ENCODE measurements around the gene KCNIP4. TPM values are rescaled to one million over a fixed set of nuclear protein-coding genes. Genes with fewer than 3 reads are reported as not detected.

Gene KCNIP4
- total RNA-seq, 1 donor from 2014 or later = not detected

GRCh38 chr4:21856301-21856700 is 92.3 kb downstream of the KCNIP4 start:
- intact Hi-C loops (cut with micrococcal nuclease) = no loop called here

- intact Hi-C loops (cut with micrococcal nuclease) = no loop called here
Measured at GRCh38 chr4:21849077-21849476, 99.5 kb downstream of the KCNIP4 start.

- intact Hi-C loops (cut with micrococcal nuclease) = no loop called here
Measured at GRCh38 chr4:21848021-21848420, 100.6 kb downstream of the KCNIP4 start.

DNA sequence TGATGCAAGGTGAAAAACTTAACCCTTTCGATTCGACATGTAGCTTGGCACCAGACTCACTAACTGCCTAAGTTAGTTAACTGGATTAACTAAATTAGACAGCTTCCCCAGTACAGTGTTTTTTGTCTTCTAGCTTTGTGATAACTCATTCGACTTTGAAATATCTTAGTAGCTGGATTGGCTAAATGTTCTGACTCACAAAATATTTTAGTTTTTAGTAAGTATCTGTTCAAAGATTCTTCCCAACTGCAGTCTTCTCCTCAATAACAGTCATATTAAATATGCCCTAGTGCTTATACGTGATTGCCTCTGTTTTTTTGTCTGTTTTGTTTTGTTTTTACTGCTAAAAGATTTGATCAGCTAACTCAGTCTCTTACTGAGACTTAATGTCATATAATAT is 102.9 kb downstream of the KCNIP4 start:
- intact Hi-C loops (cut with micrococcal nuclease) = no loop called here

GRCh38 chr4:21835712-21836111 is 112.9 kb downstream of the KCNIP4 start:
- intact Hi-C loops (cut with micrococcal nuclease) = no loop called here

GRCh38 chr4:21830272-21830671 is 118.3 kb downstream of the KCNIP4 start:
- intact Hi-C loops (cut with micrococcal nuclease) = no loop called here

- intact Hi-C loops (cut with micrococcal nuclease) = no loop called here
Measured at GRCh38 chr4:21827575-21827974, 121.0 kb downstream of the KCNIP4 start.

- intact Hi-C loops (cut with micrococcal nuclease) = no loop called here
Measured at GRCh38 chr4:21826071-21826470, 122.5 kb downstream of the KCNIP4 start.

GRCh38 chr4:21819086-21819485 is 129.5 kb downstream of the KCNIP4 start:
- intact Hi-C loops (cut with micrococcal nuclease) = no loop called here

- intact Hi-C loops (cut with micrococcal nuclease) = no loop called here
Measured at GRCh38 chr4:21815651-21816377, 132.8 kb downstream of the KCNIP4 start.

GRCh38 chr4:21811565-21811964 is 137.0 kb downstream of the KCNIP4 start:
- intact Hi-C loops (cut with micrococcal nuclease) = no loop called here

GRCh38 chr4:21806991-21807390 is 141.6 kb downstream of the KCNIP4 start:
- intact Hi-C loops (cut with micrococcal nuclease) = no loop called here

- intact Hi-C loops (cut with micrococcal nuclease) = no loop called here
Measured at GRCh38 chr4:21802406-21802805, 146.2 kb downstream of the KCNIP4 start.

GRCh38 chr4:21801661-21802385 is 146.7 kb downstream of the KCNIP4 start:
- intact Hi-C loops (cut with micrococcal nuclease) = no loop called here

GRCh38 chr4:21795091-21795490 is 153.5 kb downstream of the KCNIP4 start:
- intact Hi-C loops (cut with micrococcal nuclease) = no loop called here

DNA sequence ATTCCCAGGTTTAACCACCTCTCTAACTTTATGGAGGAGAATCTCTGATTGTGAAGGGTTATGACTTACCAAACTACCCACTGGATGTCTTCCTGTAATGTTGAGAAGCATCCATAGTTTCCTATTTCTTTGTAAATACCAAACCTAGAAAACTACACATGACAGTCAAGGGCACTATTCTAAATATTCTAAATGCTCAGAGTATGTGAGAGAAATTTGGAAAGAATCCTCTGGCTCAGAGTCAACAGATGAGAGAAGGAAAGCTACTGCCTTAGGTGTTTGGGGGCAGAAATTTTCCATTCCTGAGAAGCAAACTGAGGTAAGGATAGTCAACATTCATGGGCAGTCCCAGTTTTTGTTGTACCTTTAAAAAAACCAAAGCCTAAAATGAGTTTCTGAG is 155.8 kb downstream of the KCNIP4 start:
- intact Hi-C loops (cut with micrococcal nuclease) = no loop called here

- intact Hi-C loops (cut with micrococcal nuclease) = loop anchor here (1.0 to 2.0 kb wide), 3 partner anchors 567 to 900 kb away; no protein-coding TSS in a partner anchor
Measured at GRCh38 chr4:21790438-21791029, 158.0 kb downstream of the KCNIP4 start.

GRCh38 chr4:21780148-21780547 is 168.4 kb downstream of the KCNIP4 start:
- intact Hi-C loops (cut with micrococcal nuclease) = no loop called here

DNA sequence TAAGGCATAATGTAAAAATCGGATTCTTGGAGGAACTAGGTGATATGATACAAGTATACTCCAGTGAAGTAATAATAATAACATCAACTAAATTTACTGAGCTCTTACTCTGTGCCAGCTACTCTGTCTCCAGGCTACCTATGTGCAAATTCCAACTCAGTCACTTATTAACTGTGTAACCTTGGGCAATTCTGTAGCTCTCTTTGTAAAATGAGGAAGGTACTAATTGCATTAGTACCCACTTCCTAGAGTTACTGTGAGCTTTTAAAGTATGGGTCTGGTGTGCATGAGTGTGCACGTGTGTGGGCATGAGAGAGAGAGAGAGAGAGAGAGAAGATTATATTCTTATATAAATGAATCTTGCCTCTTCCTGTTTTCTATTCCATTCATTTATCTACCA is 169.9 kb downstream of the KCNIP4 start:
- intact Hi-C loops (cut with micrococcal nuclease) = no loop called here

- intact Hi-C loops (cut with micrococcal nuclease) = no loop called here
Measured at GRCh38 chr4:21775703-21776102, 172.9 kb downstream of the KCNIP4 start.

DNA sequence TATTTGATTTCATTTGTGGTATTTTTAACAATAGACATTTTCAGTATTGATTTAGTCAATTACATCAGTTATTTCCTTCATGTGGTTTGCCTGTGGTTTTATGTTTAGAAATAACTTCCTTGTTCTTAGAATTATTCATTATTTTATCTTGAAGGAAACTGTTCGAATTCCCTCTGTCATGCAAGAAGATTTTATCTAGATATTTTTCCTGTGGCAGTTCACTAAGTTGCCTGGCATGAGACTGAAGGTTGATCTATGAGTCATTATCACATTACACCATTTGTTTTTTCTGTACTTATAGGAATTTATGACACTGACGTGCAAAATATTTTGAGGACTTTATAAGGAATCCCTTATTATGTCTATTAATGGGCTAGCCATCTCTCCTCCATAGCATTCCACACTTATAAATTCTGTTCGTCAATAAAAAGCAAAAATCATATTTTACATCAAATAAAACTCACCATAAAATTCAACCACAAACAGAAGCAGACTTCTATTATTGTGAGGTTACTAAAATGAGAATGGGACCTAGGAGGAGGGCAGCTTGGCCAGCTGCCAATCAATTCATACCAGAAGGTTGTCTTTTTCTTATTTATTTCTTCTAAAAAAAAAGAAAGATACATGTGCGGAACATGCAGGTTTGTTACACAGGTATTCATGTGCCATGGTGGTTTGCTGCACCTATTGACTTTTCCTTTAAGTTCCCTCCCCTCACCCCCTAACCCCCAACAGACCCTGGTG is 179.0 kb downstream of the KCNIP4 start:
- intact Hi-C loops (cut with micrococcal nuclease) = loop anchor here (5.0 kb wide), 1 partner anchor 1067 kb away; the partner anchor contains the start of gene PACRGL

All from T-helper 2 cell treated with Interferon-gamma antibody and Interleukin-4, amounts not matched to agents 100 ng/mL and 5 ng/mL, for 36 hours (primary cell).